SK-N-SH (cell line): ENCODE results near the gene NEK10. TPM values are rescaled to one million over a fixed set of nuclear protein-coding genes. Genes with fewer than 3 reads are reported as not detected.
A peak's percentile ranks its signal among the peaks of the same experiment; 100 is the strongest.

Source experiments
- CTCF ChIA-PET: fragments of 300-600, 350-600 bp; formaldehyde crosslinking; extraction: SDS; loops from one replicate; lab custom pipeline; 2021; lab: Yijun Ruan, JAX
- POLR2A ChIA-PET: fragments of 350-600 bp; sonication (Branson Sonifier 250); formaldehyde crosslinking; extraction: SDS; loops from one replicate; lab custom pipeline; 2020; ENCODE audit warnings: antibody characterized with exemption, inconsistent platforms; lab: Yijun Ruan, JAX
- DNase-seq: peaks from one replicate; pipeline ENCODE4 v3.0.0; 2012
- H2AFZ ChIP-seq: fragments of 200-600 bp; sonication (generic); 2 replicates; pipeline ENCODE4 v1.8.1; 2016; ENCODE audit warnings: antibody characterized with exemption, mild to moderate bottlenecking, low read depth
- H3F3A ChIP-seq: fragments of 200-600 bp; sonication (generic); replicated peaks from 2 replicates; pipeline ENCODE3; 2016; ENCODE audit warnings: antibody characterized with exemption, mild to moderate bottlenecking; ENCODE audit not compliant: insufficient read depth
- H3K27ac ChIP-seq, 2 experiments: fragments of 200-500 bp in 1 of 2; fragments of 200-600 bp in 1 of 2; sonication (Bioruptor generic) in 1 of 2; sonication (generic), shearing (Covaris generic) in 1 of 2; 2 replicates each; pipeline versions ENCODE4 v1.5.1 to v1.6.1; 2014 to 2016; ENCODE audit warnings: low read depth in 2 of 2, inconsistent platforms in 1 of 2, low read length in 1 of 2, mild to moderate bottlenecking in 1 of 2, mixed read lengths in 1 of 2
- H3K27me3 ChIP-seq: fragments of 200-600 bp; sonication (generic), shearing (Covaris generic); 2 replicates; pipeline ENCODE4 v1.6.1; 2016; ENCODE audit warnings: mixed run types; ENCODE audit not compliant: insufficient read depth
- H3K36me3 ChIP-seq, 2 experiments: fragments of 200-500 bp in 1 of 2; fragments of 200-600 bp in 1 of 2; sonication (Bioruptor generic) in 1 of 2; sonication (generic) in 1 of 2; replicated peaks in 1 of 2; 2 replicates each; pipeline versions ENCODE3 to v1.5.1; 2014 to 2016; ENCODE audit warnings: low read length in 1 of 2, mild to moderate bottlenecking in 1 of 2; ENCODE audit not compliant: insufficient read depth in 2 of 2, control insufficient read depth in 1 of 2
- H3K4me1 ChIP-seq, 2 experiments: fragments of 200-500 bp in 1 of 2; fragments of 200-600 bp in 1 of 2; sonication (Bioruptor generic) in 1 of 2; sonication (generic), shearing (Covaris generic) in 1 of 2; 2 replicates each; pipeline versions ENCODE4 v1.5.1 to v1.6.1; 2014 to 2016; ENCODE audit warnings: low read depth in 1 of 2, low read length in 1 of 2, mixed run types in 1 of 2; ENCODE audit not compliant: insufficient read depth in 2 of 2, control insufficient read depth in 1 of 2
- H3K4me2 ChIP-seq: fragments of 200-600 bp; sonication (generic), shearing (Covaris generic); 2 replicates; pipeline ENCODE4 v1.6.1; 2017; ENCODE audit warnings: mixed run types
- H3K4me3 ChIP-seq, 2 experiments: fragments of 200-500 bp in 1 of 2; fragments of 200-600 bp in 1 of 2; sonication (Bioruptor generic) in 1 of 2; sonication (generic), shearing (Covaris generic) in 1 of 2; 2 replicates each; pipeline versions ENCODE4 v1.5.1 to v1.8.1; 2014 to 2016; ENCODE audit warnings: low read depth in 2 of 2, inconsistent platforms in 1 of 2, low read length in 1 of 2, mild to moderate bottlenecking in 1 of 2, mixed read lengths in 1 of 2, moderate library complexity in 1 of 2
- H3K79me2 ChIP-seq: fragments of 200-600 bp; sonication (generic); 2 replicates; pipeline ENCODE4 v1.8.1; 2017; ENCODE audit warnings: mild to moderate bottlenecking; ENCODE audit not compliant: insufficient read depth
- H3K9ac ChIP-seq: fragments of 200-600 bp; sonication (generic); 2 replicates; pipeline ENCODE4 v1.6.1; 2017; ENCODE audit warnings: mixed run types
- H3K9me2 ChIP-seq: fragments of 200-600 bp; sonication (generic); 2 replicates; pipeline ENCODE4 v1.6.1; 2017; ENCODE audit warnings: mixed run types
- H3K9me3 ChIP-seq: fragments of 200-600 bp; sonication (generic); 2 replicates; pipeline ENCODE4 v1.6.1; 2017; ENCODE audit warnings: mixed run types, mild to moderate bottlenecking, moderate library complexity
- H4K20me1 ChIP-seq: fragments of 200-600 bp; sonication (generic); 2 replicates; pipeline ENCODE4 v1.6.1; 2017; ENCODE audit warnings: mild to moderate bottlenecking, mixed run types; ENCODE audit not compliant: insufficient read depth
- CHD2 ChIP-seq: fragments of 150-350 bp; IDR thresholded peaks from 2 replicates; pipeline ENCODE4 v1.6.1; 2018; ENCODE audit warnings: low read length; ENCODE audit not compliant: partially characterized antibody
- ELF1 ChIP-seq: IDR thresholded peaks from 2 replicates; pipeline ENCODE4 v1.4.0; 2012
- FOSL2 ChIP-seq: IDR thresholded peaks from 2 replicates; pipeline ENCODE4 v1.4.0; 2012; ENCODE audit warnings: low read depth, mild to moderate bottlenecking, moderate library complexity, borderline replicate concordance
- FOXM1 ChIP-seq: IDR thresholded peaks from 2 replicates; pipeline ENCODE4 v1.4.0; 2012; ENCODE audit warnings: low read depth, mild to moderate bottlenecking
- GABPA ChIP-seq: IDR thresholded peaks from 2 replicates; pipeline ENCODE4 v1.4.0; 2012; ENCODE audit warnings: low read depth, mild to moderate bottlenecking
- IRF3 ChIP-seq: fragments of 150-350 bp; IDR thresholded peaks from 2 replicates; pipeline ENCODE4 v1.6.1; 2016; ENCODE audit warnings: mild to moderate bottlenecking, low read depth, low read length
- MAX ChIP-seq: IDR thresholded peaks from 2 replicates; pipeline ENCODE4 v1.4.0; 2012; ENCODE audit warnings: low read depth
- MXI1 ChIP-seq: IDR thresholded peaks from 2 replicates; pipeline ENCODE4 v1.6.1; 2012; ENCODE audit warnings: mild to moderate bottlenecking, low read depth, low read length, improper control_type of control experiment
- POLR2AphosphoS5 ChIP-seq: IDR thresholded peaks from 2 replicates; pipeline ENCODE4 v1.6.1; 2012; ENCODE audit warnings: low read depth, low read length
- RAD21 ChIP-seq: IDR thresholded peaks from 2 replicates; pipeline ENCODE4 v1.6.1; 2012; ENCODE audit warnings: mild to moderate bottlenecking, low read length
- RCOR1 ChIP-seq: fragments of 150-350 bp; IDR thresholded peaks from 2 replicates; pipeline ENCODE4 v1.6.1; 2017; ENCODE audit warnings: antibody characterized with exemption, low read length
- REST ChIP-seq: IDR thresholded peaks from 2 replicates; pipeline ENCODE4 v1.6.1; 2012; ENCODE audit warnings: mild to moderate bottlenecking, low read depth, low read length, moderate library complexity
- RFX5 ChIP-seq: IDR thresholded peaks from 2 replicates; pipeline ENCODE4 v1.6.1; 2012; ENCODE audit warnings: mild to moderate bottlenecking, improper control_type of control experiment, low read length
- SIN3A ChIP-seq: IDR thresholded peaks from 2 replicates; pipeline ENCODE4 v1.6.1; 2012; ENCODE audit warnings: low read depth, mild to moderate bottlenecking, low read length, moderate library complexity, borderline replicate concordance
- SMC3 ChIP-seq: IDR thresholded peaks from 2 replicates; pipeline ENCODE4 v1.6.1; 2012; ENCODE audit warnings: low read depth, low read length, improper control_type of control experiment
- YY1 ChIP-seq: IDR thresholded peaks from 2 replicates; pipeline ENCODE4 v1.4.0; 2012; ENCODE audit warnings: low read depth, mild to moderate bottlenecking
- WGBS: methylation state at CpG from one replicate; pipeline ENCODE4 v1.1.6; 2017; ENCODE audit warnings: low lambda C conversion rate; 5-methylcytosine and 5-hydroxymethylcytosine counted together
- polyA plus RNA-seq, 3 experiments: library from polyadenylated mRNA; depleted of rRNA; stranded (reverse); fragments of >200 nt; gene quantifications; 2 replicates each; pipeline ENCODE4 v1.2.3, GENCODE V29; 2012

NEK10 gene
- polyA plus RNA-seq (2012; rRNA removed): 1.0 and 1.5 TPM in 2 replicates
- polyA plus RNA-seq (2012; cell fraction: cytosol; rRNA removed): 1.2 and 1.4 TPM in 2 replicates
- 2.5 and 3.7 TPM in 2 replicates for polyA plus RNA-seq (2012; cell fraction: nucleus; rRNA removed)

GRCh38 chr3:27368831-27369607 lies at the start of gene NEK10:
Gene NEK10 (minus strand): TSS chr3:27369383. CDS start chr3:27352882, 16,501 bp downstream.
- no peaks in the 10 kb centered on the region for H3K9me3 ChIP-seq
- peak within 1 kb of the TSS; percentile 66 to 91 for H3K4me3 ChIP-seq
- H3K9me2 ChIP-seq: no peaks in the 10 kb centered on the region; the same call in 1 of the 2 replicates
- DNase-seq: peak; percentile 94
- peak within 1 kb of the TSS; percentile 77 for H3K4me2 ChIP-seq
- H3K4me1 ChIP-seq: peaks cover 0 to 6% of the 10 kb centered on the region in 2 experiments; a peak in 1 of 4 replicates
- CTCF ChIA-PET: interaction anchor here (0.7 to 2.5 kb wide), 6 partner anchors 11 to 313 kb away, joined by 3 to 8 read pairs (median 6); no protein-coding TSS in a partner anchor
- H3K36me3 ChIP-seq: peaks cover 9 to 22% of the 10 kb centered on the region in 2 experiments
- H3F3A ChIP-seq: peaks cover 27% of the 10 kb centered on the region
- no peaks in the 10 kb centered on the region for H4K20me1 ChIP-seq
- no peaks in the 10 kb centered on the region for H3K79me2 ChIP-seq
- POLR2A ChIA-PET: interaction anchor here (1.4 kb wide), 1 partner anchor 115 kb away, joined by 4 read pairs; the partner anchor contains the start of gene SLC4A7
- H3K27me3 ChIP-seq: no peaks in the 10 kb centered on the region
- H2AFZ ChIP-seq: peak within 1 kb of the TSS; percentile 64
- peak; percentile 81 for TF ChIP-seq CHD2
- TF ChIP-seq FOSL2: no peak
- no peak for TF ChIP-seq GABPA
- no peak for TF ChIP-seq MAX
- TF ChIP-seq IRF3: peak; percentile 86
- peak; percentile 99 for TF ChIP-seq MXI1
- TF ChIP-seq FOXM1: peak; percentile 60; the same call in 1 of the 2 replicates
- peak; percentile 54 for TF ChIP-seq POLR2AphosphoS5
- no peak for TF ChIP-seq RCOR1
- no peak for TF ChIP-seq YY1
- TF ChIP-seq ELF1: no peak
- peak; percentile 99 for TF ChIP-seq SIN3A
- TF ChIP-seq RFX5: peak; percentile 95
- TF ChIP-seq, all 33 proteins: peak for 7
- Histone ChIP-seq H3K9ac (peak within 1 kb of the TSS; percentile 36), H3K27ac (no peak within 1 kb of the TSS; a peak in 1 of 4 replicates)
- 9% methylated on average over 34 of the region's 48 CpGs for WGBS

- H3K36me3 ChIP-seq: peaks cover 66 to 71% of the 10 kb centered on the region in 2 experiments
- POLR2A ChIA-PET: no interaction called here
- TF ChIP-seq GABPA (no peak), REST (no peak), FOXM1 (no peak), RAD21 (no peak), SMC3 (no peak), FOSL2 (no peak)
- TF ChIP-seq, all 33 proteins: peak for 0
Measured at GRCh38 chr3:27415202-27415601, 46.0 kb upstream of the NEK10 start.

More at GRCh38 chr3:27415202-27415601, 46.0 kb upstream of the NEK10 start:
- Histone ChIP-seq H3K27me3 (no peaks in the 10 kb centered on the region), H3F3A (peaks cover 4% of the 10 kb centered on the region), H3K9me2 (no peaks in the 10 kb centered on the region), H3K4me3 (no peak overlapping the region), H3K79me2 (no peaks in the 10 kb centered on the region; the same call in 1 of the 2 replicates), H3K4me2 (no peak overlapping the region), H3K9me3 (no peaks in the 10 kb centered on the region), H2AFZ (no peak overlapping the region), H3K4me1 (no peaks in the 10 kb centered on the region), H3K27ac (no peak overlapping the region), H4K20me1 (no peaks in the 10 kb centered on the region), H3K9ac (no peak overlapping the region)
- CTCF ChIA-PET: no interaction called here
- no peak for DNase-seq
- WGBS: 91% methylated on average over 1 of the region's 1 CpG
